ENCODE results near the gene DMRT3. TPM values are rescaled to one million over a fixed set of nuclear protein-coding genes. Genes with fewer than 3 reads are reported as not detected.

DMRT3 gene
- total and polyA plus RNA-seq, 2 of the 8 experiments (the other 6 are each of a cell fraction or from before 2014, with no cell fraction given), result not detected

DNA sequence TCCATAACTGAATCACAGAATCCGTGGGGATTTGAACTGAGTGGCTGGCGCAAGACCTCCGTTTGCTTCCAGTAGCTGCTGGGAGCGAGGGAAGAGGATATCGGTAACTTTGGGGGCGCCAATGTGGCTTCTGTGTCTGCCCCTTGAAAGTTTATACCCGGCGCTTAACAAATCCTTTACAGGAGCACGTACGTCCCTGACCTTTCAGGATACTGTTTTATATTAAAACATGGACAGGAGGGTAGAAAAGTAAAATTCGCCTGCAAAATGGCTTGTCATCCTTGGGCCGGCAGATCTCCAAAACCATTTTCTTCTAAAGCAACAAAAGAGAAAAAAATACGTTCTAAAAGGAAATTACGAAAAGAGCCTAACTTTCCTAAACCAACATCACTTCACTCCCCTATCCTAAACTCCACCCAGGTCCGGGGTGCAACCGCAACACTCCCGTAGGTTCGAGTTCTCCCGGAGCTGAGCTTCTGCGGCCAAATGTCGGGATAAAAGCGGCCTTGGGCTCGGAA lies 656 bp upstream of the DMRT3 start:
- Histone ChIP-seq H4K8ac (ENCODE audit: extremely low read depth, insufficient read depth, low read length) (no peak overlapping the region; the same call in 1 of the 2 replicates), H4K91ac (replicated peaks; ENCODE audit: insufficient read length, low read length) (no peak overlapping the region), H4K20me1 (replicated peaks in 1 of 2; ENCODE audit: control insufficient read depth in 1 of 2, insufficient read depth in 2 of 2, low read length in 2 of 2) (peaks cover 14 to 30% of the 10 kb centered on the region in 2 experiments), H3K9me3 (ENCODE audit: insufficient read depth in 2 of 2, low read depth in 1 of 2, low read length in 1 of 2) (no peaks in the 10 kb centered on the region), H3K4me1 (replicated peaks in 1 of 4; ENCODE audit: control insufficient read depth in 3 of 4, insufficient read depth in 4 of 4, low read length in 3 of 4) (peaks cover 14 to 35% (median 24%) of the 10 kb centered on the region in 4 experiments), H2BK15ac (ENCODE audit: low read length) (no peak overlapping the region), H3K9ac (replicated peaks in 1 of 4; ENCODE audit: extremely low read depth in 1 of 4, low read depth in 3 of 4, low read length in 3 of 4) (no peak overlapping the region), H3K27ac (ENCODE audit: low read depth, low read length) (no peak overlapping the region), H3K56ac (replicated peaks; ENCODE audit: insufficient read length, low read depth, low read length) (no peak overlapping the region), H3K36me3 (ENCODE audit: control insufficient read depth in 2 of 4, insufficient read depth in 4 of 4, low read length in 3 of 4) (peaks cover 0 to 10% (median 0%) of the 10 kb centered on the region in 4 experiments; a peak in 1 of 8 replicates), H3K4ac (replicated peaks; ENCODE audit: insufficient read length, low read depth, low read length) (no peak overlapping the region), H3K27me3 (replicated peaks in 1 of 4; ENCODE audit: control insufficient read depth in 3 of 4, extremely low read depth in 1 of 4, insufficient read depth in 3 of 4, low read length in 3 of 4) (peaks cover 79 to 96% (median 92%) of the 10 kb centered on the region in 4 experiments), H2AFZ (ENCODE audit: low read length) (no peak overlapping the region), H2AK5ac (ENCODE audit: low read depth, low read length) (no peak overlapping the region), H3K23me2 (ENCODE audit: low read depth, low read length) (peaks cover 20% of the 10 kb centered on the region; the same call in 1 of the 2 replicates), H3K4me2 (ENCODE audit: insufficient read depth in 1 of 2, low read depth in 2 of 2, low read length in 2 of 2) (peak overlapping the region; percentile 87 to 92), H3K79me2 (ENCODE audit: control insufficient read depth in 1 of 2, insufficient read depth in 2 of 2, low read length in 2 of 2) (no peaks in the 10 kb centered on the region), H2BK120ac (replicated peaks; ENCODE audit: low read depth, low read length) (no peak overlapping the region), H4K5ac (ENCODE audit: insufficient read length, low read depth, low read length) (no peak overlapping the region), H2BK5ac (ENCODE audit: low read depth, low read length) (no peak overlapping the region), H3K4me3 (ENCODE audit: extremely low read depth in 1 of 4, insufficient read depth in 2 of 4, low read depth in 3 of 4, low read length in 4 of 4) (peak overlapping the region; percentile 33 to 63 (median 40); a peak in 6 of 8 replicates), H3K14ac (ENCODE audit: insufficient read length) (no peak overlapping the region), H2BK20ac (ENCODE audit: low read length) (no peak overlapping the region), H3K23ac (ENCODE audit: insufficient read length) (no peak overlapping the region), H3K18ac (ENCODE audit: extremely low read depth, low read length) (no peak overlapping the region; the same call in 1 of the 2 replicates), H2BK12ac (ENCODE audit: low read depth, low read length) (no peak overlapping the region), H3K79me1 (ENCODE audit: low read depth, low read length) (no peaks in the 10 kb centered on the region)
- CTCF ChIA-PET (ENCODE audit: partially characterized antibody), result interaction anchor here (0.6 to 7.5 kb wide), 8 partner anchors 10 to 79 kb away, joined by 3 to 108 read pairs (median 7); no protein-coding TSS in a partner anchor
- POLR2A ChIA-PET (ENCODE audit: partially characterized antibody), result no interaction called here
- TF ChIP-seq EZH2 (IDR thresholded peaks at IDR 0.05; ENCODE audit: low read depth, low read length, severe bottlenecking) (peak; percentile 61), RNF2 (IDR thresholded peaks at IDR 0.05; ENCODE audit: borderline replicate concordance, low read depth, low read length, missing control alignments, poor library complexity, severe bottlenecking) (peak; percentile 84), POU5F1 (IDR thresholded peaks at IDR 0.05; ENCODE audit: low read depth, low read length) (no peak)
- 4% methylated on average over 23 of the region's 23 CpGs; no CpG with 5 or more reads in 1 of the 2 experiments for whole genome bisulfite sequencing, 2 experiments (ENCODE audit: extremely low coverage in 1 of 2, insufficient coverage in 1 of 2, insufficient read length in 1 of 2, insufficient replicate concordance in 2 of 2, low coverage in 1 of 2, low lambda C conversion rate in 2 of 2, missing lambda C conversion rate in 1 of 2)
- no peak for FAIRE-seq
- DNase-seq (ENCODE audit: low read depth in 1 of 2, low spot score in 2 of 2), result no peak
